Raji (cell line): ENCODE results near the gene PIGV.

Experiments used
- POLR2A ChIP-seq: IDR thresholded peaks from 2 replicates; pipeline ENCODE4 v1.6.1; 2011; ENCODE audit warnings: low read depth, low read length, control low read depth; ENCODE audit not compliant: insufficient read depth

PIGV gene

DNA sequence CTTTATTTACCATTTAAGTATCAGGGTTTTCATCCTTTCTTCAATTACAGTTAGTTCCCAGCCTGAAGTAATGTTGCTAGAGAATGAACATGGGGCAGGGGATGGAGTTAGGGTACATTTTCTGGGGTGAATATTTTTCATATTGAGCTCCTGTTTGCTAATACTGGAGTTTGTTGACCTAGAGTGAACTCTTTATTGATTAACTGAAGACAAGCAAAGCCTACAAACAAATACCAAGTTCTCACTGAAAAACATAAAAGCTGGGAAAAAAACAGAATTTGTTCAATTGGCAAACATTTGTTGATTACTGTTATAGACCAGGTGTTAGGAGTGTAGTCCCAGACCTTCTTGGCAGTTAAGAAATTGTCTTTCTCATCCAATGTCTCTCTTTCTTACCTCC is 28.2 kb upstream of the PIGV start:
- no peak for TF ChIP-seq POLR2A

DNA sequence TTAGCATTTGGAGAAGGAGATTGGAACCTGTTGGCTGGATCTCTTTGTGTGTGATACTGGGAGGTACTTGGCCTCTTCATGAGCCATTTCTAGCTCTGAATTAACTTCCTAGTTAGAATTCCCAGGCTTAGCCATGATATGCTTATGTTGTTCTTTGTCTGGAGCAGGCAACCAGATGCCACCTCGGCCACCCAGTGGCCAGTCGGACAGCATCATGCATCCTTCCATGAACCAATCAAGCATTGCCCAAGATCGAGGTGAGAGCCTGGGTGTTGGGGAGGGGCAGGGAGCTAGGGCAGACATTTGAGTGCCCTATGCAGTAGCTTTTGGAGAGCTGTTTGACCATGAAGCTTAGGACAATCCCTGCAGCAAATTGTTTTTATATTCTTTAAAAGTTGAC is 26.5 kb upstream of the PIGV start:
- no peak for TF ChIP-seq POLR2A

DNA sequence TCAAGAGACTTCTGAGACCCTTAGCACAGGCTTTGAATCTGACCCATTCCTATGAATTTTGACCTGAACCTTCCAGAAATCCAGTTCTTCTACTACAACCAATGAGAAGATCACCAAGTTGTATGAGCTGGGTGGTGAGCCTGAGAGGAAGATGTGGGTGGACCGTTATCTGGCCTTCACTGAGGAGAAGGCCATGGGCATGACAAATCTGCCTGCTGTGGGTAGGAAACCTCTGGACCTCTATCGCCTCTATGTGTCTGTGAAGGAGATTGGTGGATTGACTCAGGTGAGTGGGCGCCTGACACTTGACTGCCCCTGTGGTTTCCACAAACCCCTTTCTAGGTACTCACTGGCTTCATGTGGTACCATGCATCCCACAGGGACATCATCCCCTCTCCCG is 20.0 kb upstream of the PIGV start:
- no peak for TF ChIP-seq POLR2A

DNA sequence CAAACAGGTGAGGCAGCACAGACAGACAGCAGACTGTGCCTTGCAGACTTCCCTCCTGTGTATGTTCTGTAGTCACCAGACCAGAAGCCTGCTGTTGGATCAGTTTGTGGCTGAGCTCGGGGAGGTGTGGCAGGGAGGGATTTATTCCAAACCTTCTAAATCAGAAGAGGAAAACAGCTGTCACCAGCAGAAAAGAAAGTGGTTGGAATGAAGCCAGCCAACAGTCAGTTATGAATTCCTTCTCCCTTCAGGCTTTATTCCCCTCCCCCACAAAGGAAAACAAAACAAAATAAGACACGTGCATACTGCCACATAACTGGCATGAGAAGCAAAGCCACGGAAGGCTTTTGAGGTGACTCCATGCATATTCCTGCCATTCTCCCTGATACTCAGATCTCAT is 19.0 kb upstream of the PIGV start:
- TF ChIP-seq POLR2A = no peak

DNA sequence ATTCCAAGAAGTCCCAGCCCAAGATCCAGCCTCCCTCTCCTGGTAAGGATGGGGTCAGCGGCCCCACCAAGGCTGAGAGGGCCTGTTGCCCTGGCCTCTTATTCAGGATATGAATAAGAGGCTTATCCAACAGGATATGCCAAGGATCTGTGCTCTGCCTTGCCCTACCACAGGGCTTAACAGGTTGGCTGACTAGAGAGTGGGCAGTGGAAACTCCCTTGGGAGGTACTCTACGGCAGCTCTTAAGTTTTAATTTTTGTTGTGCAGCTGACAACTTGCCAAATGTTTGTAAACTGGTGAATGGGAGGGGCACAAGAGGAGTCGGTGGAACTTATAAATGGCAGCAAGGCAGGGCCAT is 16.5 kb upstream of the PIGV start:
- TF ChIP-seq POLR2A = no peak

DNA sequence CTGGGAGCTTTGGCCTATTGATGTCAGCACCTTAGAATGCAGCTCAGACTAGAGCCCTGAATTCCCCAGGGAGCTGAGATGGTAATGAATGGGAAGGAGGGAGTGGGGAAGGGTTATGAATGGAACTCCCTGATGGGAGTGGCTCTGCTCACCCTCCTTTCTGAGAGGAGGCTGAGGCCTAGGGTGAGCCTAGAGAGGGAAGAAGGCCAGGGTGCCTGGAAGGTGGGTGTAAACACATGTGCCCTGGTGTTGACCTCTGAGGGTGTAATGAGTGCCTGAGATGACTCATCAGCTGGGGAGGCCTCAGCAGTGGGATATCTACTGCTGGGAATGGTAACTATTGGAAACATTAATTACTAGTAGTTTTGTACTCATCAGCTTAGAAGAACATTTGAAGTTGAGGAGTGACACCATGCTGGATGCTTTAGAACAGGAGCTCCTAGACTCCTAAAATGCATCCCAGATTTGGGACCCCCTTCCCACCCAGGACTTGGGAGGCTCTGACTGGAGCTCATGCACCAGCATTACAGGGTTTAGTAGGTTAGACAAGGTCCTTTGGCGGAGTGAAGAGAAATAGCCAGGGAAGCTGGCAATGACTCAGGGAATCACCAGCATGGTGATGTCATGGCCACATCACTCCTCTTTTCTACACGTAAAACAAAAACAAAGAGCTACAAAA is 16.0 kb upstream of the PIGV start:
- TF ChIP-seq POLR2A = no peak

DNA sequence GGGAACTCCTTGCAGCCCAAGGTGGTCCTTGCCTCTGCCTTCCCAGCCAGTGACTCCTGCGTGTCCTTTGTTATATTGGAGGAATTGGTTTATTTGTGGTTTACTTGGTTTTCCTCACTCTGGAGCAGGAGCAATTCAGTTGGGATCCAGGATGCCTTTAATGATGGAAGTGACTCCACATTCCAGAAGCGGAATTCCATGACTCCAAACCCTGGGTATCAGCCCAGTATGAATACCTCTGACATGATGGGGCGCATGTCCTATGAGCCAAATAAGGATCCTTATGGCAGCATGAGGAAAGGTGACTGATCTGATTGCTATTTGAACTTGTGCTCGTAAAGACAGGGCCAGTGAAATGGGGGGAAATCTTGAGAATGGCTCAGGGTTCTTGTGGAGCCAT is 15.1 kb upstream of the PIGV start:
- TF ChIP-seq POLR2A = no peak

DNA sequence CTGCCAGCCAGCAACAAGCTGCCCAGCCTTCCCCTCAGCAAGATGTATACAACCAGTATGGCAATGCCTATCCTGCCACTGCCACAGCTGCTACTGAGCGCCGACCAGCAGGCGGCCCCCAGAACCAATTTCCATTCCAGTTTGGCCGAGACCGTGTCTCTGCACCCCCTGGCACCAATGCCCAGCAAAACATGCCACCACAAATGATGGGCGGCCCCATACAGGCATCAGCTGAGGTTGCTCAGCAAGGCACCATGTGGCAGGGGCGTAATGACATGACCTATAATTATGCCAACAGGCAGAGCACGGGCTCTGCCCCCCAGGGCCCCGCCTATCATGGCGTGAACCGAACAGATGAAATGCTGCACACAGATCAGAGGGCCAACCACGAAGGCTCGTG is 13.3 kb upstream of the PIGV start:
- TF ChIP-seq POLR2A = no peak

DNA sequence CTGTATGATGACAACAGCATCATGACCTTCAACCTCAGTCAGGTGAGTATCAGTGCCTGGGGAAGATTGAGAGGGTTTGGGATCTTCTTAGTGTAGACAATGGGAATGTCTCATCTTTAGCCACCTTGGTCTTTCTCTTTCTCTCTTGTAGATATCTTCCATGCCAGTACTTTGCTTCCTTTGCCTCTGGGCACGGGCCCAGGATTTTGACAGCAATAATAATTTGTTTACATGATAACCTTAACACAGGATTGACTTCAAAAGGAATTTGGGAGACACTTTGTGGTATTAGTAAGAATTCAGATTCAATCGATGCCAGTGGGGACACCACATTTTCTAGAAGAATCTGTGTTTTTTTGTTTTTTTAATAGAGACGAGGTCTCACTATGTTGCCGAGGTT is 12.1 kb upstream of the PIGV start:
- no peak for TF ChIP-seq POLR2A

DNA sequence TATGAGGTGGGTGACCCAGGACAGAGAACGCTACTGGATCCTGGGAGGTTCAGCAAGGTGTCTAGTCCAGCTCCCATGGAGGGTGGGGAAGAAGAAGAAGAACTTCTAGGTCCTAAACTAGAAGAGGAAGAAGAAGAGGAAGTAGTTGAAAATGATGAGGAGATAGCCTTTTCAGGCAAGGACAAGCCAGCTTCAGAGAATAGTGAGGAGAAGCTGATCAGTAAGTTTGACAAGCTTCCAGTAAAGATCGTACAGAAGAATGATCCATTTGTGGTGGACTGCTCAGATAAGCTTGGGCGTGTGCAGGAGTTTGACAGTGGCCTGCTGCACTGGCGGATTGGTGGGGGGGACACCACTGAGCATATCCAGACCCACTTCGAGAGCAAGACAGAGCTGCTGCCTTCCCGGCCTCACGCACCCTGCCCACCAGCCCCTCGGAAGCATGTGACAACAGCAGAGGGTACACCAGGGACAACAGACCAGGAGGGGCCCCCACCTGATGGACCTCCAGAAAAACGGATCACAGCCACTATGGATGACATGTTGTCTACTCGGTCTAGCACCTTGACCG is 8.6 kb upstream of the PIGV start:
- TF ChIP-seq POLR2A = no peak

DNA sequence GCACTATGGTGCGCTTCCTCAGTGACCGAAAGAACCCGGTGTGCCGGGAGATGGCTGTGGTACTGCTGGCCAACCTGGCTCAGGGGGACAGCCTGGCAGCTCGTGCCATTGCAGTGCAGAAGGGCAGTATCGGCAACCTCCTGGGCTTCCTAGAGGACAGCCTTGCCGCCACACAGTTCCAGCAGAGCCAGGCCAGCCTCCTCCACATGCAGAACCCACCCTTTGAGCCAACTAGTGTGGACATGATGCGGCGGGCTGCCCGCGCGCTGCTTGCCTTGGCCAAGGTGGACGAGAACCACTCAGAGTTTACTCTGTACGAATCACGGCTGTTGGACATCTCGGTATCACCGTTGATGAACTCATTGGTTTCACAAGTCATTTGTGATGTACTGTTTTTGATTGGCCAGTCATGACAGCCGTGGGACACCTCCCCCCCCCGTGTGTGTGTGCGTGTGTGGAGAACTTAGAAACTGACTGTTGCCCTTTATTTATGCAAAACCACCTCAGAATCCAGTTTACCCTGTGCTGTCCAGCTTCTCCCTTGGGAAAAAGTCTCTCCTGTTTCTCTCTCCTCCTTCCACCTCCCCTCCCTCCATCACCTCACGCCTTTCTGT is 7.3 kb upstream of the PIGV start:
- no peak for TF ChIP-seq POLR2A

DNA sequence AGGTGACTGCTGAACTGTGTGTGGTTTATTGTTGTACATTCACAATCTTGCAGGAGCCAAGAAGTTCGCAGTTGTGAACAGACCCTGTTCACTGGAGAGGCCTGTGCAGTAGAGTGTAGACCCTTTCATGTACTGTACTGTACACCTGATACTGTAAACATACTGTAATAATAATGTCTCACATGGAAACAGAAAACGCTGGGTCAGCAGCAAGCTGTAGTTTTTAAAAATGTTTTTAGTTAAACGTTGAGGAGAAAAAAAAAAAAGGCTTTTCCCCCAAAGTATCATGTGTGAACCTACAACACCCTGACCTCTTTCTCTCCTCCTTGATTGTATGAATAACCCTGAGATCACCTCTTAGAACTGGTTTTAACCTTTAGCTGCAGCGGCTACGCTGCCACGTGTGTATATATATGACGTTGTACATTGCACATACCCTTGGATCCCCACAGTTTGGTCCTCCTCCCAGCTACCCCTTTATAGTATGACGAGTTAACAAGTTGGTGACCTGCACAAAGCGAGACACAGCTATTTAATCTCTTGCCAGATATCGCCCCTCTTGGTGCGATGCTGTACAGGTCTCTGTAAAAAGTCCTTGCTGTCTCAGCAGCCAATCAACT is 6.4 kb upstream of the PIGV start:
- TF ChIP-seq POLR2A = no peak

DNA sequence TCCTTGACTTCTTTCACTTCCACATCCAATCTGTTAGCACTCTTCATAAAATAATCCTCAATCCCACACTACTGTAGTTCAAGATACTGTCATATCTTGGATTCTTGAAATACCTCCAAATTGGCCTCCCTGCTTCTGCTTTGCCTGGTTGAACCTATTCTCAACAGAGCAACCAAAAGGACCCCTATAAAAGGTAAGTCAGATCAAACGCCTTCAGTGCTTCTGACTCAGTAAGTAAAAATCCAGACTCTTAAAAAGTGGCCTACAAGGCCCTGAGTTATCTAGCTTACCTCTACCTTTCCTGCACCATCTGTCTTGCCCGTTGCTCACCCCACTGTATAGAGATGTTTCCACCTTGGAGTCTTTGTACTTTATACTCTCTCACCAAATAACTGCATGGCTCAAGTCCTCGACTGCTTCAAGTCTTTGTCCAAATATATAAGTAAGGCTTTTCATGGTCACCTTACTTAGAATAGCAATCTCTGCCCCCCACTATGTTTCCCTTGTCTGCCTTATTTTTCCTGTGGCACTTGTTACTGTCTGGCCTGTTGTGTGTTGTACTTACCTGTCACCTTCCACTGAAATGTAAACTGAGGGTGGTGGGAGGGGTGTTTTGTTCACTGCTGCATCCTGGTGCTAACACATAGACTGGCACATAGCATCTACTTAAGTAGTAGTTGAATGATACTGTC is 5.1 kb upstream of the PIGV start:
- TF ChIP-seq POLR2A = no peak

DNA sequence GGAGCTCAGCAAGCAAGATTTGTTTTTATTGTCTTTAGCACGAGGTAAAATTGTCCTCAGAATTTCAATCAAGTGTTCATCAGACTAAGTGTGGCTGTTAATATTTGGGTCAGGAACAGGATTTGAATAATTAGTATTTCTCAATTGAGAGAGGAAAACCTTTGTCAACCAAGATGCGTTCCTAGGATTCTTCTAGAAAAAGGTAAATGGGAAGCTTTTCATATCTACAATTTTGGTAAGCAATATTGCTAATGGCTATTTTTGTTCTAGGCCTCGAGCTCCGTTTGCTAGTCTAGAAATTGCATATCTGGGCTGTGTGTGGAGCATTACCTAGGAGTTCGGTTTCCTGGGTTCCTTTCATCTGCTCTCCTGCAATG is 4.1 kb upstream of the PIGV start:
- TF ChIP-seq POLR2A = no peak

DNA sequence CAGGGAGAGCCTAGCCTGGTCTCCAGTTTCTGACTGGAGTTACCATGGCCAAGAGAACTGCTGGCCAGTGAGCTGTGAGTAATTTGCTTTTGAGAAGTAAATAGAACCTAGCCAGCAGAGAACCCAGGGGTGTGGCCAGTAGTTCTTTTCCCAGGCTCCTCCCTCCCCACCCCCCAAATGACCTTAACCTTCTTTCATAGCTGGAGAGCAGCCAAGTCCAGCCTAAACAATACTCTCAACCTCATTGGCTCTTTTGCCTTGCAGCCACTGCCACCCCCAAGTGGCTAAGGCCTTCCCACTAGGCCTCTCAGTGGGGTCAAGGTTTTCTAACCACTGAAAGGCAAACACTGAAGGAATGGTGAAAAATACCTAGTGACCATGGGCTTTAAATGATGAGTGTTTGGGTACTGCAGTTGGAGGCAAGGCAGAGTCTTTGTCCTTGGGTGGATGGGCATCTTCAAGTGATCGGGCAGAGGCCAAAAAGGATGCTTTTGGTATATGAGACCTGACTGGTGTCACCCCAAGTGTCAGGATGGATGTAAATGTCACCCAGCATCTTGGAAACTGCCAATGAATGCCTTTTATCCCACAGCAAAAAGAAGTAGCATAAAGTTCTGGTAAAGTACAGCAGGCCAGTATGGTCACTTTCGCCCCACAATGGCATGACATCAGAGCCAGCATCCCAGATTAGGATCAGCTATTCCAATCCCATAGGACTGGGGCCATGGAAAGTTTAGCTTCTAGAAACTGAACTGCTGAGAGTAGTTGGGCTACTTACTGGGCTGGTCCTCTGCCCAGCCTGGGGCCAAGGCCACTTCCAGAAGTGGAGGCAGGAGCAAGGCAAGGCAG is 3.5 kb upstream of the PIGV start:
- no peak for TF ChIP-seq POLR2A

DNA sequence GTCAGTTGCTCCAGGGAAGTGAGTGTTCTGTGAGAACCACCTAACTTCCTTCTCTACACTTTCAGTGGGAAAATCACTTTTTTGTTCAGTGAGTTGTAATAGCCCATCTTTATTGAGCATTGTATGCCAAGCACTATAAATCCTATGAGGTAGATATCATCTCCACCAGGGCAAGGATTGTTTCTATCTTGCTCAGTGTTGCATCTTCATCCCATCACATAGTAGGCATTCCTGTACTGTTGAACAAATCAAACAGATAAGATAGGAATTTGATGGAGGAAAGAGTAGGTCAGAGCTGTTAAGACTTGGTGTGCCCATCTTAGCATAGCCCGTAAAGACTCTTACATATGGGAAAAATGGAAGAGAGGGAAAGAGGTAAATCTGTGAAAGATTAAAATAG is 2.9 kb upstream of the PIGV start:
- no peak for TF ChIP-seq POLR2A
